PFSK-1 (cell line): ENCODE measurements around the gene HNRNPAB.

Experiments used
- FOXP2 ChIP-seq: optimal IDR thresholded peaks from 2 replicates; pipeline ENCODE3; 2011; ENCODE audit warnings: borderline replicate concordance, control low read depth, inconsistent platforms; ENCODE audit not compliant: insufficient read depth; ENCODE audit errors: extremely low read length, extremely low read depth
- POLR2AphosphoS5 ChIP-seq: IDR thresholded peaks from 2 replicates; pipeline ENCODE4 v1.6.1; 2012; ENCODE audit warnings: low read depth, mild to moderate bottlenecking, control low read depth, low read length, moderate library complexity
- REST ChIP-seq, 2 experiments: IDR thresholded peaks; 2 replicates each; pipeline versions ENCODE4 v1.6.1 to v1.8.0; 2011 to 2012; ENCODE audit warnings: low read depth in 2 of 2, low read length in 2 of 2, control low read depth in 1 of 2, inconsistent platforms in 1 of 2, mild to moderate bottlenecking in 1 of 2, moderate library complexity in 1 of 2; ENCODE audit not compliant: insufficient read depth in 1 of 2
- SIN3A ChIP-seq: IDR thresholded peaks from 2 replicates; pipeline ENCODE4 v1.6.1; 2012; ENCODE audit warnings: mild to moderate bottlenecking, low read length, moderate library complexity, borderline replicate concordance; ENCODE audit not compliant: insufficient read depth
- TAF1 ChIP-seq: IDR thresholded peaks from 2 replicates; pipeline ENCODE4 v1.6.1; 2012; ENCODE audit warnings: low read length, control low read depth, borderline replicate concordance; ENCODE audit not compliant: insufficient read depth

The HNRNPAB gene

GRCh38 chr5:178234750-178235587 lies 30.6 kb downstream of the HNRNPAB start:
- TF ChIP-seq POLR2AphosphoS5 (no peak), FOXP2 (no peak), TAF1 (no peak), REST (IDR thresholded peaks at IDR 0.05; ENCODE audit: insufficient read depth in 1 of 2, low read depth in 2 of 2, low read length in 2 of 2) (no peak), SIN3A (no peak)

GRCh38 chr5:178235588-178235974 lies 31.2 kb downstream of the HNRNPAB start:
- TF ChIP-seq TAF1 (no peak), FOXP2 (no peak), SIN3A (no peak), REST (IDR thresholded peaks at IDR 0.05; ENCODE audit: insufficient read depth in 1 of 2, low read depth in 2 of 2, low read length in 2 of 2) (no peak), POLR2AphosphoS5 (no peak)

GRCh38 chr5:178236126-178236525 lies 31.8 kb downstream of the HNRNPAB start:
- no peak for TF ChIP-seq POLR2AphosphoS5
- TF ChIP-seq TAF1 = no peak
- TF ChIP-seq REST (IDR thresholded peaks at IDR 0.05; ENCODE audit: insufficient read depth in 1 of 2, low read depth in 2 of 2, low read length in 2 of 2) = no peak
- TF ChIP-seq SIN3A = no peak
- no peak for TF ChIP-seq FOXP2

GRCh38 chr5:178236679-178237078 lies 32.3 kb downstream of the HNRNPAB start:
- TF ChIP-seq SIN3A (no peak), TAF1 (no peak), REST (IDR thresholded peaks at IDR 0.05; ENCODE audit: insufficient read depth in 1 of 2, low read depth in 2 of 2, low read length in 2 of 2) (no peak), FOXP2 (no peak), POLR2AphosphoS5 (no peak)
